GM10266 (cell line): ENCODE results near the gene VGLL1.

Experiments used
- DNase-seq: peaks from one replicate; pipeline ENCODE4 v3.0.0; 2012; ENCODE audit errors: extremely low spot score
- CTCF ChIP-seq: IDR thresholded peaks from 2 replicates; pipeline ENCODE4 v1.5.1; 2012; ENCODE audit warnings: mild to moderate bottlenecking, low read depth; ENCODE audit not compliant: control insufficient read depth, insufficient read depth; ENCODE audit errors: missing control alignments

VGLL1 gene

GRCh38 chrX:136597954-136598353 lies 65.9 kb downstream of the VGLL1 start:
- no peak for TF ChIP-seq CTCF
- no peak for DNase-seq

GRCh38 chrX:136598631-136599030 lies 66.6 kb downstream of the VGLL1 start:
- no peak for TF ChIP-seq CTCF
- no peak for DNase-seq

GRCh38 chrX:136600059-136600458 lies 68.0 kb downstream of the VGLL1 start:
- TF ChIP-seq CTCF: no peak

More at GRCh38 chrX:136600059-136600458, 68.0 kb downstream of the VGLL1 start:
- DNase-seq: no peak
